Smooth muscle cell (in vitro differentiated cells): ENCODE data around the gene CFAP58. TPM values are rescaled to one million over a fixed set of nuclear protein-coding genes. Genes with fewer than 3 reads are reported as not detected.

Experiments
- DNase-seq: peaks from one replicate; lab custom pipeline; 2025; ENCODE audit not compliant: unreplicated experiment; lab: John Stamatoyannopoulos, UW
- H2AFZ ChIP-seq: fragments of 200-600 bp; sonication (generic); 2 replicates; pipeline ENCODE4 v1.6.0; 2016; ENCODE audit warnings: antibody characterized with exemption, low read depth, mild to moderate bottlenecking
- H3F3A ChIP-seq: fragments of 200-600 bp; sonication (generic); 2 replicates; pipeline ENCODE4 v1.6.0; 2017; ENCODE audit warnings: antibody characterized with exemption, low read depth
- H3K27ac ChIP-seq: fragments of 200-600 bp; sonication (generic); 2 replicates; pipeline ENCODE4 v1.5.1; 2016; ENCODE audit warnings: low read depth, mild to moderate bottlenecking
- H3K27me3 ChIP-seq: fragments of 200-600 bp; sonication (generic); 2 replicates; pipeline ENCODE4 v1.6.1; 2016; ENCODE audit warnings: low read depth, mild to moderate bottlenecking
- H3K36me3 ChIP-seq: fragments of 200-600 bp; sonication (generic); 2 replicates; pipeline ENCODE4 v1.5.1; 2016; ENCODE audit warnings: low read depth
- H3K4me1 ChIP-seq: fragments of 200-600 bp; sonication (generic); 2 replicates; pipeline ENCODE4 v1.5.1; 2016; ENCODE audit warnings: low read depth
- H3K4me2 ChIP-seq: fragments of 200-600 bp; sonication (generic); 2 replicates; pipeline ENCODE4 v1.6.0; 2016; ENCODE audit warnings: mild to moderate bottlenecking
- H3K4me3 ChIP-seq: fragments of 200-600 bp; sonication (generic); 2 replicates; pipeline ENCODE4 v1.5.1; 2016; ENCODE audit warnings: mild to moderate bottlenecking
- H3K79me2 ChIP-seq: fragments of 200-600 bp; sonication (generic); 2 replicates; pipeline ENCODE4 v1.6.0; 2016; ENCODE audit warnings: low read depth, mild to moderate bottlenecking
- H3K9ac ChIP-seq: fragments of 200-600 bp; sonication (generic); 2 replicates; pipeline ENCODE4 v1.6.0; 2016; ENCODE audit warnings: low read depth
- H3K9me3 ChIP-seq: fragments of 200-600 bp; sonication (generic); replicated peaks from 2 replicates; pipeline ENCODE4 v1.5.1; 2016; ENCODE audit warnings: low read depth
- H4K20me1 ChIP-seq: fragments of 200-600 bp; sonication (generic); 2 replicates; pipeline ENCODE4 v1.6.0; 2016; ENCODE audit warnings: low read depth
- CTCF ChIP-seq: fragments of 200-600 bp; sonication (generic); IDR thresholded peaks from 2 replicates; pipeline ENCODE4 v1.5.1; 2017; ENCODE audit warnings: borderline replicate concordance, mild to moderate bottlenecking, antibody characterized with exemption; ENCODE audit not compliant: insufficient read depth, poor library complexity, severe bottlenecking
- WGBS: methylation state at CpG from one replicate; pipeline ENCODE4 v1.1.7; 2016; ENCODE audit warnings: low lambda C conversion rate; 5-methylcytosine and 5-hydroxymethylcytosine counted together
- polyA plus RNA-seq: library from polyadenylated mRNA; unstranded; fragments of >200 nt; fragmentation: Nextera tagmentation; extraction: Ambion mirVana; gene quantifications from 2 replicates; pipeline ENCODE4 v1.2.1, GENCODE V29; 2016
- total RNA-seq: library from RNA; depleted of rRNA; stranded (reverse); fragments of >200 nt; gene quantifications from 2 replicates; pipeline ENCODE4 v1.2.3, GENCODE V29; 2014

CFAP58 gene
- total and polyA plus RNA-seq, 2 experiments from 2014 or later = 0.39 to 0.54 TPM

GRCh38 chr10:104348601-104349000, 5.0 kb upstream of the CFAP58 start:
- no peak for TF ChIP-seq CTCF
- DNase-seq = no peak
- Histone ChIP-seq H3K27ac (no peak overlapping the region), H3K9ac (no peak overlapping the region), H3K4me2 (no peak overlapping the region), H3K27me3 (no peaks in the 10 kb centered on the region), H3K9me3 (no peaks in the 10 kb centered on the region), H3F3A (peaks cover 13% of the 10 kb centered on the region), H3K4me3 (no peak overlapping the region), H2AFZ (no peak overlapping the region), H3K79me2 (no peaks in the 10 kb centered on the region), H3K4me1 (no peaks in the 10 kb centered on the region), H4K20me1 (no peaks in the 10 kb centered on the region), H3K36me3 (no peaks in the 10 kb centered on the region)
- 84% methylated on average over 2 of the region's 2 CpGs for WGBS

- 37% methylated on average over 5 of the region's 5 CpGs for WGBS
- peak overlapping the region; percentile 38 for H3K4me3 ChIP-seq
- H4K20me1 ChIP-seq = no peaks in the 10 kb centered on the region
- H3F3A ChIP-seq = peaks cover 13% of the 10 kb centered on the region
- no peak for TF ChIP-seq CTCF
- no peaks in the 10 kb centered on the region for H3K4me1 ChIP-seq
- H3K9ac ChIP-seq = peak overlapping the region; percentile 64
- H3K27me3 ChIP-seq = no peaks in the 10 kb centered on the region
- H3K79me2 ChIP-seq = no peaks in the 10 kb centered on the region
- no peaks in the 10 kb centered on the region for H3K9me3 ChIP-seq
- DNase-seq = no peak
- H2AFZ ChIP-seq = peak overlapping the region; percentile 64
- H3K4me2 ChIP-seq = peak overlapping the region; percentile 79
- no peaks in the 10 kb centered on the region for H3K36me3 ChIP-seq
- peak overlapping the region; percentile 73 for H3K27ac ChIP-seq
These were observed 4.0 kb upstream of the CFAP58 start for GRCh38 chr10:104349623-104350126.

- peak overlapping the region; percentile 64 for H3K9ac ChIP-seq
- H3K27me3 ChIP-seq = no peaks in the 10 kb centered on the region
- H3F3A ChIP-seq = peaks cover 13% of the 10 kb centered on the region
- peak overlapping the region; percentile 87 for H3K4me2 ChIP-seq
- H2AFZ ChIP-seq = peak overlapping the region; percentile 64
- H3K79me2 ChIP-seq = no peaks in the 10 kb centered on the region
- no peaks in the 10 kb centered on the region for H3K4me1 ChIP-seq
- peak overlapping the region; percentile 38 for H3K4me3 ChIP-seq
- no peaks in the 10 kb centered on the region for H3K36me3 ChIP-seq
- no peaks in the 10 kb centered on the region for H3K9me3 ChIP-seq
- no peaks in the 10 kb centered on the region for H4K20me1 ChIP-seq
- TF ChIP-seq CTCF = peak; percentile 57
- WGBS = 40% methylated on average over 6 of the region's 6 CpGs
- peak overlapping the region; percentile 73 for H3K27ac ChIP-seq
- DNase-seq = no peak
These were observed 3.5 kb upstream of the CFAP58 start for GRCh38 chr10:104350127-104350635.
